ENCODE results near the gene RSPH9. TPM values are rescaled to one million over a fixed set of nuclear protein-coding genes. Genes with fewer than 3 reads are reported as not detected.

The RSPH9 gene, protein sequence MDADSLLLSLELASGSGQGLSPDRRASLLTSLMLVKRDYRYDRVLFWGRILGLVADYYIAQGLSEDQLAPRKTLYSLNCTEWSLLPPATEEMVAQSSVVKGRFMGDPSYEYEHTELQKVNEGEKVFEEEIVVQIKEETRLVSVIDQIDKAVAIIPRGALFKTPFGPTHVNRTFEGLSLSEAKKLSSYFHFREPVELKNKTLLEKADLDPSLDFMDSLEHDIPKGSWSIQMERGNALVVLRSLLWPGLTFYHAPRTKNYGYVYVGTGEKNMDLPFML
- total RNA-seq (2022; extraction: Qiagen RNA extraction; ENCODE audit: low read depth) = 0.13 to 0.31 TPM (median 0.24 TPM) in 5 replicates

DNA sequence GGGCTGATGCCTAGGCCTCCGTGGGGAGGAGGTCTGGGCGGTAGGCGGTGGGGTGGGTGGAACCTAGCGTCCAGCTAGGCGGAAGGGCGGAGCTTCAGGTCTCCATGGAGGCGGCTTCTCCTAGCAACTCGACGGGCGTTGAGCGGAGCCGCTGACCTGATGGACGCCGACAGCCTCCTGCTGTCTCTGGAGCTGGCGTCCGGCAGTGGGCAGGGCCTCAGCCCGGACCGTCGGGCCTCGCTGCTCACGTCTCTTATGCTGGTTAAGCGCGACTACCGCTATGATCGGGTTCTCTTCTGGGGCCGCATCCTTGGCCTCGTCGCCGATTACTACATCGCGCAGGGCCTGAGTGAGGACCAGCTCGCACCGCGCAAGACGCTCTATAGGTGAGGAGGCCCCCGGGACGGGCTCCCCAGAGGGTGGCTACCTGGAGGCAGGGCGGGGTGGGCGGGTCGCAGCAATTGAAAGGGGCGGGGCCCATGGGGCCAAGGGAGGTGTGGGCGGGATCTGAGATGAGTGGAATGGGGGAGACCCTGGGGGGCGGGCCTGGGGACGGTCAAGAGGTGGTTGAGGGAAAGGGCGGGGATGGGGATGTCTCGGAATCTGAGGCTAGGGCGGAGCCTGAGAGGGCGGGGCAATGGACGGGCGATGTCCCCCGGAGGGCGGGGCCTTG lies at the start of gene RSPH9:
Gene RSPH9 (plus strand): TSS at position 97 of the 673 bp plus-strand sequence. CDS start 63 bp downstream, at position 160.

DNA sequence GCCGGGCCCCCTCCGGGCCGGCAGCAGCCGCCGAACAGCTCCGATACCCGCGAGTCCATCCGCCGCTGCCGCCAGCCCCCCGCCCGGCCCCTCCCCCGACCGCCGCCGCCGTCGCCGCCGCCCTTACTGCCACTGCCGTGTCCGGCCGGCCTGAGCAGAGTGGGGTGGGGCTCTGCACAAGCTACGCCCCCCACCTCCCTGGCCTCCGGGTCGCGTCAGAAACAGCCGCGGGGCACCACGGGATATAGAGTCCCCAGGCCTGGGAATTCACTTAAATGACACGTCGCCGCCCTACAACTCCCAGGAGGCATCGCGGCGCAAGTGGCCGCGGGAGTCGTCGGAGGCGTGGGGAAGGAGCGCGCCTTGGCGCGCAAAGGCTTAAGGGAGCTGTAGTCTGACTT lies 15.7 kb upstream of the RSPH9 start, which contains the start of gene GTPBP2:
Gene GTPBP2 (minus strand): TSS at position 161 of the 401 bp plus-strand sequence. CDS start 102 bp downstream, at position 59.

DNA sequence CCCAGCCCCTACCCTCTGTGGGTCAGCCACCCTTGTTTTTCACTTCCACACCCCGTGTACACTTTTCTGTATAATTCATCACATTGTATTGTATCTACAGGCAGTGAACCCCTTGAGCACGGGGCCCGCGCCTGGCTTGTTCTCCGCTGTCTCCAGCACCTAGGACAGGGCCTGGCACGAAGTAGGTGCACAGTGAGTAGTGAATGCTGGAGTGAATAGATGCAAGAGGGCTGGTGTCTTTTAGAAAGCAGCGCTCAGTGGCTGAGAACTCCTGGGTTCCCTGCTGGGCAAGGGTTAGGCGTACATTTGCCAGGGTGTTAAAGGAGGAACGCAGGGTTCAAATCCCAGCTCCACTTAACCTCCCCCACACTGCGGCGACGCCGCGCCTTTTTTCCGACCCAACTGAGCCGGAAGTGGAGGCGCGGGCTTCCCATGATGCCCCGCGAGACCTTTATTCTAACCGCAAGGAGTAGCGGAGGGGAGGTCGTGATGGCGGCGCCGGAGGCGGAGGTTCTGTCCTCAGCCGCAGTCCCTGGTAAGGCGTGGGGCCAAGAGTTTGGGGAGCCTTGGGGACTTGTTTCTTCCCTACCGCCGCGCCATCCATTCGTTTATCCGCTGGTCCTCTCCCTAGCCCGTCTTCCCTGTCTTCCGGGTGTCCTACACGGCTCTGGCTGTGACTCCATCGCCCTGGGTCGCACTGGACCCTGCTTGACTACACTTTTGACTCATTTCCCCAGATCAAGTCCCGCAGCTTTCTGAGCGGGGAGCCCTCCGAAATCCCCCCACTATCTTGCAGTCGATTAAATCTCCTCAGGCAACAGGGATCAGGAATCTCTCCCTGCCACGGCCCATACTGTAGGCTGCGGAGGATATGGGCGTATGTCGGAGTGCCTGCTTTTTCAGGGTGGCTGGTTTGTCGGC lies 9.2 kb upstream of the RSPH9 start, which contains the start of gene MAD2L1BP:
Gene MAD2L1BP (plus strand): TSS at position 454 of the 921 bp plus-strand sequence. CDS start 36 bp downstream, at position 490.

DNA sequence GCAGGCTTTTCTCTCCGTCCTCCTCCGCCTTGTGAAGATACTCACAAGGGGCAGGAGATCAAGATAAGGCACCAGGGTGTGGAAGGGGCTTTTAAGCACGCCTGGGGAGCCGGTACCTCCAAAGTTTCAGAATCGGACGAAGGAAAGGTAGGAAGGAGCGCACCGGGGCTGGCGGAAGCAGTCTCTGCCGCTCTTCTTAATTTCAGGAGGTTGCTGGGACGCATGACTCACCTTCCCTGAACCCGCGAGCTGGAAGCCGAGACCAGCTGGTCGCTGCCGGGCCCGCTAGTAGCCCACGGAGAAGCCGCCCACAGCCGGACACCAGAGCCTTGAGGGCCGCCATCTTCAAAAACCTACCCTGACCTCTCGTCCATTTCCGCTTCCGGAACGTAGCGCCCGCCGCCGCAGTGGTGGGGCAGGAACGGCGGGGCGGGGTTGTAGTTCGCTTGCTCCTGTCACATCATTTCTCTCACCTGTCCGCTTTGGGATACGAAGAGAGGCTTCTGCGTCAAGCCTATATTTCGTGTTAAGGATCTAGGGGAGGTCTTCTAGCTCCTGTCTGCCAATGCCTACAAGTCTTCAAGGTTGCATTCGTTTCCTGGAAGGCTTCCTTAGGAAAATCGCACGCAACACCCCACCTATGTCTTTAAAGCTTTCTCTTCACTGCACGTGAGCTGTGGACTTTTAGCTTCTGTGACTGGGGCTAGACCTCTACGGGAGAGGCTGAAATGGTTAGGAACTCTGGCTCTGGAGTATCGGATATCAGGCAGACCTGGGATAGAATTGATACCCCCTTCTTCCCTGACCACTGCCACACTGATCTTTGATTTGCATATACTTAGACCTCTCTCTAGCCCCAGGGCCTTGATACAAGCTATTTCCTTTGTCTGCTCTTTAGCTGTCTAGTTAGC lies 42.9 kb downstream of the RSPH9 start, which contains the start of gene MRPS18A:
Gene MRPS18A (minus strand): TSS at position 355 of the 911 bp plus-strand sequence. CDS start 12 bp downstream, at position 343.

Other genes starting within 250 kb of the RSPH9 start
- 6.8 to 11.0 TPM (median 10.0 TPM) in 5 replicates for gene ABCC10, start 217.5 kb upstream of the RSPH9 start, total RNA-seq (2022; extraction: Qiagen RNA extraction; ENCODE audit: low read depth)
- 3.6 to 7.8 TPM (median 7.3 TPM) in 5 replicates for gene DLK2, start 189.5 kb upstream of the RSPH9 start, total RNA-seq (2022; extraction: Qiagen RNA extraction; ENCODE audit: low read depth)
- 13.1 to 21.7 TPM (median 18.4 TPM) in 5 replicates for gene TJAP1, start 167.5 kb upstream of the RSPH9 start, total RNA-seq (2022; extraction: Qiagen RNA extraction; ENCODE audit: low read depth)
- gene LRRC73, start 134.7 kb upstream of the RSPH9 start, total RNA-seq (2022; extraction: Qiagen RNA extraction; ENCODE audit: low read depth) = 0.66 to 1.2 TPM (median 1.1 TPM) in 5 replicates
- gene YIPF3, start 128.1 kb upstream of the RSPH9 start, total RNA-seq (2022; extraction: Qiagen RNA extraction; ENCODE audit: low read depth) = 62.4 to 73.2 TPM (median 71.4 TPM) in 5 replicates
- 44.8 to 51.0 TPM (median 48.0 TPM) in 5 replicates for gene POLR1C, start 127.9 kb upstream of the RSPH9 start, total RNA-seq (2022; extraction: Qiagen RNA extraction; ENCODE audit: low read depth)
- 25.0 to 31.1 TPM (median 27.3 TPM) in 5 replicates for gene XPO5, start 69.0 kb upstream of the RSPH9 start, total RNA-seq (2022; extraction: Qiagen RNA extraction; ENCODE audit: low read depth)
- gene POLH, start 68.9 kb upstream of the RSPH9 start, total RNA-seq (2022; extraction: Qiagen RNA extraction; ENCODE audit: low read depth) = 8.0 to 9.6 TPM (median 9.3 TPM) in 5 replicates
- gene GTPBP2, start 15.8 kb upstream of the RSPH9 start, total RNA-seq (2022; extraction: Qiagen RNA extraction; ENCODE audit: low read depth) = 16.6 to 23.2 TPM (median 21.3 TPM) in 5 replicates
- gene MAD2L1BP, start 9.2 kb upstream of the RSPH9 start, total RNA-seq (2022; extraction: Qiagen RNA extraction; ENCODE audit: low read depth) = 31.7 to 39.7 TPM (median 34.6 TPM) in 5 replicates
- gene MRPS18A, start 42.8 kb downstream of the RSPH9 start, total RNA-seq (2022; extraction: Qiagen RNA extraction; ENCODE audit: low read depth) = 39.9 to 53.9 TPM (median 46.3 TPM) in 5 replicates
- gene VEGFA, start 125.2 kb downstream of the RSPH9 start, total RNA-seq (2022; extraction: Qiagen RNA extraction; ENCODE audit: low read depth) = 25.0 to 39.7 TPM (median 32.5 TPM) in 5 replicates